ENCODE measurements around the gene CD109. TPM values are rescaled to one million over a fixed set of nuclear protein-coding genes. Genes with fewer than 3 reads are reported as not detected.

The CD109 gene
- polyA plus RNA-seq, 3 donors: 0.17 to 0.30 (median 0.20) TPM

- no peak overlapping the region for H2AFZ ChIP-seq (ENCODE audit: insufficient read depth, low read depth, low read length, poor library complexity, severe bottlenecking)
- no peak for TF ChIP-seq CTCF (IDR thresholded peaks at IDR 0.05)
- H3K4me3 Mint-ChIP-seq: no peak overlapping the region
- H3K9me3 ChIP-seq (replicated peaks in 1 of 2; ENCODE audit: control insufficient read depth in 1 of 2, insufficient read depth in 1 of 2, low read length in 2 of 2): no peaks in the 10 kb centered on the region
- intact Hi-C loops (cut with micrococcal nuclease): no loop called here
- H3K4me3 ChIP-seq (replicated peaks in 1 of 3; ENCODE audit: low read depth in 2 of 3, low read length in 3 of 3): no peak overlapping the region
- no peak overlapping the region for H3K27ac Mint-ChIP-seq
- no peaks in the 10 kb centered on the region for H3K79me2 ChIP-seq (ENCODE audit: insufficient read depth, low read length)
- peaks cover 0 to 6% (median 0%) of the 10 kb centered on the region in 7 donors for H3K9me3 Mint-ChIP-seq
- WGBS (ENCODE audit: insufficient coverage): no CpG with 5 or more reads among the region's 1 CpG
- H3K4me2 ChIP-seq (replicated peaks; ENCODE audit: extremely low read depth, low read length, poor library complexity, severe bottlenecking): no peak overlapping the region
- H4K20me1 ChIP-seq (ENCODE audit: insufficient read depth, low read length): no peaks in the 10 kb centered on the region
- H3K4me1 Mint-ChIP-seq: peaks cover 3% of the 10 kb centered on the region
- no peak overlapping the region for H3K9ac ChIP-seq (ENCODE audit: insufficient read depth, low read length, poor library complexity, severe bottlenecking)
- no peaks in the 10 kb centered on the region for H3K27me3 Mint-ChIP-seq (ENCODE audit: low read depth in 3 of 3)
- H3K27me3 ChIP-seq (ENCODE audit: control insufficient read depth in 2 of 2, insufficient read depth in 2 of 2, low read length in 2 of 2): no peaks in the 10 kb centered on the region
- H3K36me3 Mint-ChIP-seq: peaks cover 37 to 52% of the 10 kb centered on the region in 2 donors
- no peaks in the 10 kb centered on the region for H3K4me1 ChIP-seq (ENCODE audit: control insufficient read depth in 1 of 2, insufficient read depth in 2 of 2, low read length in 2 of 2)
- no peak overlapping the region for H3K27ac ChIP-seq (ENCODE audit: low read depth in 1 of 2, low read length in 2 of 2)
- no peak for DNase-seq
- H3K36me3 ChIP-seq (replicated peaks in 1 of 2; ENCODE audit: control insufficient read depth in 1 of 2, insufficient read depth in 2 of 2, low read length in 2 of 2): peaks cover 3 to 13% of the 10 kb centered on the region in 2 donors
These were observed 70.0 kb downstream of the CD109 start for GRCh38 chr6:73766040-73766439.

GRCh38 chr6:73768558-73768957 is 72.6 kb downstream of the CD109 start:
- Mint-ChIP-seq H3K9me3 (peaks cover 0 to 6% (median 0%) of the 10 kb centered on the region in 7 donors), H3K27me3 (ENCODE audit: low read depth in 3 of 3) (no peaks in the 10 kb centered on the region), H3K4me1 (no peaks in the 10 kb centered on the region), H3K36me3 (peaks cover 40 to 53% of the 10 kb centered on the region in 2 donors), H3K4me3 (no peak overlapping the region), H3K27ac (no peak overlapping the region)
- TF ChIP-seq CTCF (IDR thresholded peaks at IDR 0.05): no peak
- no peaks in the 10 kb centered on the region for H3K79me2 ChIP-seq (ENCODE audit: insufficient read depth, low read length)
- H3K27ac ChIP-seq (ENCODE audit: low read depth in 1 of 2, low read length in 2 of 2): no peak overlapping the region
- no peak overlapping the region for H3K4me2 ChIP-seq (replicated peaks; ENCODE audit: extremely low read depth, low read length, poor library complexity, severe bottlenecking)
- no peaks in the 10 kb centered on the region for H4K20me1 ChIP-seq (ENCODE audit: insufficient read depth, low read length)
- no peak overlapping the region for H3K9ac ChIP-seq (ENCODE audit: insufficient read depth, low read length, poor library complexity, severe bottlenecking)
- no CpG with 5 or more reads among the region's 1 CpG for WGBS (ENCODE audit: insufficient coverage)
- intact Hi-C loops (cut with micrococcal nuclease): no loop called here
- no peaks in the 10 kb centered on the region for H3K9me3 ChIP-seq (replicated peaks in 1 of 2; ENCODE audit: control insufficient read depth in 1 of 2, insufficient read depth in 1 of 2, low read length in 2 of 2)
- no peak overlapping the region for H3K4me3 ChIP-seq (replicated peaks in 1 of 3; ENCODE audit: low read depth in 2 of 3, low read length in 3 of 3)
- no peaks in the 10 kb centered on the region for H3K27me3 ChIP-seq (ENCODE audit: control insufficient read depth in 2 of 2, insufficient read depth in 2 of 2, low read length in 2 of 2)
- peaks cover 3 to 13% of the 10 kb centered on the region in 2 donors for H3K36me3 ChIP-seq (replicated peaks in 1 of 2; ENCODE audit: control insufficient read depth in 1 of 2, insufficient read depth in 2 of 2, low read length in 2 of 2)
- no peak overlapping the region for H2AFZ ChIP-seq (ENCODE audit: insufficient read depth, low read depth, low read length, poor library complexity, severe bottlenecking)
- H3K4me1 ChIP-seq (ENCODE audit: control insufficient read depth in 1 of 2, insufficient read depth in 2 of 2, low read length in 2 of 2): no peaks in the 10 kb centered on the region
- DNase-seq: no peak

Measured in CD14-positive monocyte (primary cell).